Measurements from ENCODE around the gene SNX14.

SNX14 gene

DNA sequence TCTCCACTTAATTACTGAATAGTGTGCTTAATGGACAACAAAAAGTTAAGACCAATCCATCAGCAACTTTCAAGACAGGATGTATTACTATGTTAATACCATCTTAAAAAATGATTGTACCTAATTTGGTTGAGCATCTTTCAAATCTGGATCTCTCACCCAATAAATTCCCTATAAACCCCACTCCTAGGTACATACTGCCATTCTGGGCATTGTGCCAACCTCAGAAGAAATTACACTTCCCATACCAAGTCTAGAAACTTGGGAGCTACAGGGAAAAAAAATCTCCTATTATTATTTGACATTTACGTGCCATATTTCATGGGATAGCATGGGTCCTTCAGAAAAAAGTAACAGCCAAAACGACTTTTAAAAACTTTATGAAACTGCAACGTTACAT is 43.9 kb upstream of the SNX14 start:
- TF ChIP-seq SIN3A (IDR thresholded peaks at IDR 0.05; ENCODE audit: borderline replicate concordance, insufficient read depth, low read length) = no peak
- TF ChIP-seq TAF1 (IDR thresholded peaks at IDR 0.05; ENCODE audit: borderline replicate concordance, insufficient read depth, low read length) = no peak
- no peak for TF ChIP-seq POLR2AphosphoS5 (IDR thresholded peaks at IDR 0.05; ENCODE audit: low read depth, low read length)
- TF ChIP-seq FOXP2 (optimal IDR thresholded peaks at IDR 0.05; ENCODE audit: borderline replicate concordance, extremely low read depth, extremely low read length, insufficient read depth) = no peak
- TF ChIP-seq, protein P1, sequence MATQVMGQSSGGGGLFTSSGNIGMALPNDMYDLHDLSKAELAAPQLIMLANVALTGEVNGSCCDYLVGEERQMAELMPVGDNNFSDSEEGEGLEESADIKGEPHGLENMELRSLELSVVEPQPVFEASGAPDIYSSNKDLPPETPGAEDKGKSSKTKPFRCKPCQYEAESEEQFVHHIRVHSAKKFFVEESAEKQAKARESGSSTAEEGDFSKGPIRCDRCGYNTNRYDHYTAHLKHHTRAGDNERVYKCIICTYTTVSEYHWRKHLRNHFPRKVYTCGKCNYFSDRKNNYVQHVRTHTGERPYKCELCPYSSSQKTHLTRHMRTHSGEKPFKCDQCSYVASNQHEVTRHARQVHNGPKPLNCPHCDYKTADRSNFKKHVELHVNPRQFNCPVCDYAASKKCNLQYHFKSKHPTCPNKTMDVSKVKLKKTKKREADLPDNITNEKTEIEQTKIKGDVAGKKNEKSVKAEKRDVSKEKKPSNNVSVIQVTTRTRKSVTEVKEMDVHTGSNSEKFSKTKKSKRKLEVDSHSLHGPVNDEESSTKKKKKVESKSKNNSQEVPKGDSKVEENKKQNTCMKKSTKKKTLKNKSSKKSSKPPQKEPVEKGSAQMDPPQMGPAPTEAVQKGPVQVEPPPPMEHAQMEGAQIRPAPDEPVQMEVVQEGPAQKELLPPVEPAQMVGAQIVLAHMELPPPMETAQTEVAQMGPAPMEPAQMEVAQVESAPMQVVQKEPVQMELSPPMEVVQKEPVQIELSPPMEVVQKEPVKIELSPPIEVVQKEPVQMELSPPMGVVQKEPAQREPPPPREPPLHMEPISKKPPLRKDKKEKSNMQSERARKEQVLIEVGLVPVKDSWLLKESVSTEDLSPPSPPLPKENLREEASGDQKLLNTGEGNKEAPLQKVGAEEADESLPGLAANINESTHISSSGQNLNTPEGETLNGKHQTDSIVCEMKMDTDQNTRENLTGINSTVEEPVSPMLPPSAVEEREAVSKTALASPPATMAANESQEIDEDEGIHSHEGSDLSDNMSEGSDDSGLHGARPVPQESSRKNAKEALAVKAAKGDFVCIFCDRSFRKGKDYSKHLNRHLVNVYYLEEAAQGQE (IDR thresholded peaks at IDR 0.05; ENCODE audit: insufficient read depth in 1 of 2, low read depth in 2 of 2, low read length in 2 of 2) = no peak

DNA sequence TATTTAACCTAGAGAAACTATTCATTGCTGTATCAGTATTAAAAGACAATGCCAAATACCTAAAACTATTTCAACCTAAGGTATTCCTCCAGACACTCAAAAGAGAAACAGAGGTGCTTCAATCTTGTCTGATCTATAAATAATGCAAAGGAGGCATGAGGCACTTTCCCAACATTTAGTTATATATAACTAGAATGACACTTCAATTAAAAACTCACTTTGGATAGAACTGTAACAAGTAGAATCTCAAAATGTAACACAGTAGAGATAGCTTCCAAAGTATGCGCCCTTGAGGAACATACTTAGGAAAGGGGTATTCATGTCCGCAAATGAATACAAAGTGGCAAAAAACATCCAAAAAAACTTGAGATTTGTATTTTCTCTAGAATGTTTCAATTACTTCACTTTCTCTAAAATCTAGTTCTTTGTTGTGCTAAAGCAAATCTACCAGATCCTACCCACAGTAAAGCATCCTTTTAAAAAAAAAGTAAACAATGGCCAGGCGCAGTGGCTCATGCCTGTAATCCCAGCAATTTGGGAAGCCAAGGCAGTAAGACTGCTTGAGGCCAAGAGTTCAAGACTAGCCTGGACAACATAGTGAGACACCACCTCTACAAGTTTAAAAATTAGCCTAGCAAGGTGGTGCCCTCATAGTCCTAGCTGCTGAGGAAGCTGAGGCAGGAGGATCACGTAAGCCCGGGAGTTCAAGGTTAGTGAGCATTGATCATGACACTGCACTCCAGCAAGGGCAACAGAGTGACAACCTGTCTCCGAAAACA is 38.7 kb upstream of the SNX14 start:
- TF ChIP-seq, protein P1 (IDR thresholded peaks at IDR 0.05; ENCODE audit: insufficient read depth in 1 of 2, low read depth in 2 of 2, low read length in 2 of 2) = no peak
- TF ChIP-seq TAF1 (IDR thresholded peaks at IDR 0.05; ENCODE audit: borderline replicate concordance, insufficient read depth, low read length) (no peak), POLR2AphosphoS5 (IDR thresholded peaks at IDR 0.05; ENCODE audit: low read depth, low read length) (no peak), FOXP2 (optimal IDR thresholded peaks at IDR 0.05; ENCODE audit: borderline replicate concordance, extremely low read depth, extremely low read length, insufficient read depth) (no peak), SIN3A (IDR thresholded peaks at IDR 0.05; ENCODE audit: borderline replicate concordance, insufficient read depth, low read length) (no peak)

DNA sequence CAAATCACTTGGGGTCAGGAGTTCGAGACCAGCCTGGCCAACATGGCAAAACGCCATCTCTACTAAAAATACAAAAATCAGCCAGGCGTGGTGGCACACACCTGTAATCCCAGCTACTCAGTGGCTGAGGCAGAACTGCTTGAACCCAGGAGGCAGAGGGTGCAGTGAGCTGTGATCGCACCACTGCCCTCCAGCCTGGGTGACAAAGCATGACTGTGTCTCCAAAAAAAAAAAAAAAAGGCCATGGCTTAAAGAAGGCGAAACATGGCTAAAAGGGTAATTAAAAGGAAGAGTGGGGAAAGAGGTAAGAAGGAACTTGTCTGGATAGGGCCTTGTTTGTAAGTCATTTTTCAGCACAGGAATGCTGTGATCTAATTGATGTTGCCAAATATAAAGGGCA is 37.5 kb upstream of the SNX14 start:
- 0 out of 2 replicates have a peak, but pooled peaks have one; percentile 19 for TF ChIP-seq POLR2AphosphoS5 (IDR thresholded peaks at IDR 0.05; ENCODE audit: low read depth, low read length)

GRCh38 chr6:85628353-85628752 is 34.7 kb upstream of the SNX14 start:
- TF ChIP-seq SIN3A (IDR thresholded peaks at IDR 0.05; ENCODE audit: borderline replicate concordance, insufficient read depth, low read length) (no peak), FOXP2 (optimal IDR thresholded peaks at IDR 0.05; ENCODE audit: borderline replicate concordance, extremely low read depth, extremely low read length, insufficient read depth) (no peak), POLR2AphosphoS5 (IDR thresholded peaks at IDR 0.05; ENCODE audit: low read depth, low read length) (no peak), TAF1 (IDR thresholded peaks at IDR 0.05; ENCODE audit: borderline replicate concordance, insufficient read depth, low read length) (no peak)
- TF ChIP-seq, protein P1 (IDR thresholded peaks at IDR 0.05; ENCODE audit: insufficient read depth in 1 of 2, low read depth in 2 of 2, low read length in 2 of 2) = no peak

GRCh38 chr6:85620308-85620707 is 26.6 kb upstream of the SNX14 start:
- TF ChIP-seq TAF1 (IDR thresholded peaks at IDR 0.05; ENCODE audit: borderline replicate concordance, insufficient read depth, low read length) (no peak), SIN3A (IDR thresholded peaks at IDR 0.05; ENCODE audit: borderline replicate concordance, insufficient read depth, low read length) (no peak), POLR2AphosphoS5 (IDR thresholded peaks at IDR 0.05; ENCODE audit: low read depth, low read length) (no peak; the same call in 1 of the 2 replicates), FOXP2 (optimal IDR thresholded peaks at IDR 0.05; ENCODE audit: borderline replicate concordance, extremely low read depth, extremely low read length, insufficient read depth) (no peak)
- TF ChIP-seq, protein P1 (IDR thresholded peaks at IDR 0.05; ENCODE audit: insufficient read depth in 1 of 2, low read depth in 2 of 2, low read length in 2 of 2) = no peak

Data from PFSK-1 (cell line).